Vagina (tissue), 2 donors: Measurements from ENCODE around the gene TRAPPC14. TPM values are rescaled to one million over a fixed set of nuclear protein-coding genes. Genes with fewer than 3 reads are reported as not detected.

Experiments
- DNase-seq, 2 donors: peaks; one replicate each; pipeline ENCODE4 v3.0.0-alpha.2; 2017; ENCODE audit errors: extremely low spot score in 2 of 2
- H3K27ac ChIP-seq: fragments of 200-600 bp; sonication (generic); one replicate; pipeline ENCODE4 v1.5.1; 2019
- H3K27me3 ChIP-seq: fragments of 200-600 bp; sonication (generic); one replicate; pipeline ENCODE4 v1.5.1; 2019
- H3K36me3 ChIP-seq, 2 donors: fragments of 200-600 bp; sonication (generic); one replicate each; pipeline ENCODE4 v1.5.1; 2017 to 2019
- H3K4me1 ChIP-seq: fragments of 200-600 bp; sonication (generic); one replicate; pipeline ENCODE4 v1.5.1; 2019
- H3K4me3 ChIP-seq, 2 donors: fragments of 200-600 bp; sonication (generic); 1 replicate in 1 of 2; 2 replicates in 1 of 2; pipeline ENCODE4 v1.5.1; 2016 to 2019
- H3K9me3 ChIP-seq: fragments of 200-600 bp; sonication (generic); one replicate; pipeline ENCODE4 v1.5.1; 2019
- POLR2A ChIP-seq, 2 donors: fragments of 450-650 bp; IDR thresholded peaks; one replicate each; pipeline ENCODE4 v1.6.1; 2017; ENCODE audit warnings: antibody characterized with exemption in 2 of 2, mild to moderate bottlenecking in 2 of 2, moderate library complexity in 2 of 2
- POLR2AphosphoS5 ChIP-seq, 2 donors: sonication (generic); formaldehyde crosslinking; IDR thresholded peaks; one replicate each; pipeline ENCODE4 v1.9.0; 2017; ENCODE audit warnings: antibody characterized with exemption in 2 of 2, mild to moderate bottlenecking in 2 of 2, low read depth in 1 of 2; ENCODE audit not compliant: insufficient read depth in 1 of 2
- intact Hi-C: fragments of 100-400 bp; cut with DNase I; formaldehyde crosslinking; loops from one replicate; pipeline ENCODE4 v1.15.1; 2023
- total RNA-seq: library from RNA; depleted of rRNA; stranded (reverse); fragments of >200 nt; gene quantifications from one replicate; pipeline ENCODE4 v1.2.3, GENCODE V29; 2016
- TF ChIP-seq, protein P1 (sequence below), 3 experiments: fragments of 450-650 bp in 2 of 3; fragments of 200-600 bp in 1 of 3; sonication (generic) in 1 of 3; IDR thresholded peaks; one replicate each; pipeline ENCODE4 v1.5.1; 2017 to 2019; ENCODE audit warnings: antibody characterized with exemption in 3 of 3, mild to moderate bottlenecking in 2 of 3, moderate library complexity in 2 of 3

The TRAPPC14 gene
- total RNA-seq, 1 donor from 2014 or later = 18.2 TPM

DNA sequence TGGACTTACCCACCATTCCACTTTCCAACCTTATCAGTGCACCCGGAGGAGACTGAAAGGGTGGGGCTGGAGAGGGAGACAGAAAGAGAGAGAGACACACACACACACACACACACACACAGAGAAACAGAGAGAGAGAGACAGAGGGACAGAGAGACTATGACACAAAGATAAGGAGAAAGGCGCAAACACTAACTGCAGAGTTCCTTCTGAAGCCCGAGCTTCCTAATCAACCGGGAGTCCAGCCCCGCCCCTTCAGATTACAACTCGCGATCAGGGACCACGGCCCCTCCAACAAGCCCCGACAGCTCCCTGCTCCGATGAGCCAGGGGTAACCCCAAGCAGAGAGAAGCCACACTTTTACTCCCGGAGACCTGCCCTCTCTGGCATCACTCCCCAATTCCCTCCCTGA lies 9.4 kb upstream of the TRAPPC14 start:
- intact Hi-C loops = no loop called here
- no peak for DNase-seq
- no peaks in the 10 kb centered on the region for H3K36me3 ChIP-seq
- H3K4me1 ChIP-seq = peaks cover 31% of the 10 kb centered on the region
- peak overlapping the region; percentile 56 to 57 for H3K4me3 ChIP-seq
- H3K27me3 ChIP-seq = no peaks in the 10 kb centered on the region
- H3K27ac ChIP-seq = peak overlapping the region; percentile 75
- TF ChIP-seq, protein P1, sequence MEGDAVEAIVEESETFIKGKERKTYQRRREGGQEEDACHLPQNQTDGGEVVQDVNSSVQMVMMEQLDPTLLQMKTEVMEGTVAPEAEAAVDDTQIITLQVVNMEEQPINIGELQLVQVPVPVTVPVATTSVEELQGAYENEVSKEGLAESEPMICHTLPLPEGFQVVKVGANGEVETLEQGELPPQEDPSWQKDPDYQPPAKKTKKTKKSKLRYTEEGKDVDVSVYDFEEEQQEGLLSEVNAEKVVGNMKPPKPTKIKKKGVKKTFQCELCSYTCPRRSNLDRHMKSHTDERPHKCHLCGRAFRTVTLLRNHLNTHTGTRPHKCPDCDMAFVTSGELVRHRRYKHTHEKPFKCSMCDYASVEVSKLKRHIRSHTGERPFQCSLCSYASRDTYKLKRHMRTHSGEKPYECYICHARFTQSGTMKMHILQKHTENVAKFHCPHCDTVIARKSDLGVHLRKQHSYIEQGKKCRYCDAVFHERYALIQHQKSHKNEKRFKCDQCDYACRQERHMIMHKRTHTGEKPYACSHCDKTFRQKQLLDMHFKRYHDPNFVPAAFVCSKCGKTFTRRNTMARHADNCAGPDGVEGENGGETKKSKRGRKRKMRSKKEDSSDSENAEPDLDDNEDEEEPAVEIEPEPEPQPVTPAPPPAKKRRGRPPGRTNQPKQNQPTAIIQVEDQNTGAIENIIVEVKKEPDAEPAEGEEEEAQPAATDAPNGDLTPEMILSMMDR (IDR thresholded peaks at IDR 0.05) = no peak
- H3K9me3 ChIP-seq = no peaks in the 10 kb centered on the region

DNA sequence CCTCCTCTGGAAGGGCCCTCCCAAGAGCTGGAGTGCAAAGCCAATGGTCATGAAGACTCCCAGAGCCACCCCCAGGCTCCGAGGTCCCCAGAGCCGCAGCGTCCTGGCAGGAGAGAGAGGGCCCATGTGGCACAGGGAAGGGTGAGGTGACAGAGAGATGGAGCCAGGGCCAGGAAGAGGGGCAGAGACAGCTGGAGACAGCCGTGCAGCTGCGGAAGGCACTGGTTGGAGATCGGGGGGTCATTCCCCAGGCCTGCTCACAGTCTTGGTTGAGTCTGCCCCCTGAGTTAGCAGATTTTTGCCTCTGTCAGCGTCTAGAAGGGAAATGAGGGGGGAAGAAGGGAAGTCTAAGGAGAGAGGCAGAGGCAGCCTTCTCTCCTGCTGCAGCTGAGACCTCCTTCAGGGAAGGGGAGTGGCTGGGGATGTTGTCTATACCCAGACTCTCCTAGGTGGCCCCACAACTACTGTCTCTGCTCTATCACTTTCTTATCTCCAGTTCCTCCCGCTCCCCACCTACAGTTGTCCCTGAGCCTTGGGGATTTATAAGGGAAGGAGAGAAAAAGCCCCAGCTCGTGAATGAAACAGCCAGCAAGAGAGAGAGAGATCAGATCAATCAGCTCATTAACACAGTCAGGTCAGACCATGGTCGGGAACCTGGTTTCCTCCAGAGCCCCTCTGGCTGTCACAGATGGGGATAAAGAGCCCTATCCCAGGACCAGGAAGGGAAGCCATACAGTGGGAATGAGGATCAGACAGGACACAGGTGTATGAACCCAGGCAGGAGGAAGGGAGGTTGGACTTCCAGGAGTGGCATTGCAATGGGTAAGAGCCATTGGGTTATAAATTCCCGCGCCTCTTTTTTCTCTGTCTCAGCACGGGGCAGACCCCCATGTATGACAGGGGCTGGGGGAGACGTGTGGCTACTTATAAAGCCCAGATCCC lies 8.7 kb upstream of the TRAPPC14 start:
- intact Hi-C loops = no loop called here
- H3K36me3 ChIP-seq = no peaks in the 10 kb centered on the region
- peak overlapping the region; percentile 56 to 57 for H3K4me3 ChIP-seq
- TF ChIP-seq, protein P1 (IDR thresholded peaks at IDR 0.05) = no peak
- TF ChIP-seq POLR2A (IDR thresholded peaks at IDR 0.05) = no peak
- TF ChIP-seq POLR2AphosphoS5 (IDR thresholded peaks at IDR 0.05; ENCODE audit: insufficient read depth in 1 of 2, low read depth in 1 of 2) = no peak
- no peaks in the 10 kb centered on the region for H3K27me3 ChIP-seq
- peaks cover 31% of the 10 kb centered on the region for H3K4me1 ChIP-seq
- no peaks in the 10 kb centered on the region for H3K9me3 ChIP-seq
- no peak for DNase-seq
- peak overlapping the region; percentile 75 for H3K27ac ChIP-seq

DNA sequence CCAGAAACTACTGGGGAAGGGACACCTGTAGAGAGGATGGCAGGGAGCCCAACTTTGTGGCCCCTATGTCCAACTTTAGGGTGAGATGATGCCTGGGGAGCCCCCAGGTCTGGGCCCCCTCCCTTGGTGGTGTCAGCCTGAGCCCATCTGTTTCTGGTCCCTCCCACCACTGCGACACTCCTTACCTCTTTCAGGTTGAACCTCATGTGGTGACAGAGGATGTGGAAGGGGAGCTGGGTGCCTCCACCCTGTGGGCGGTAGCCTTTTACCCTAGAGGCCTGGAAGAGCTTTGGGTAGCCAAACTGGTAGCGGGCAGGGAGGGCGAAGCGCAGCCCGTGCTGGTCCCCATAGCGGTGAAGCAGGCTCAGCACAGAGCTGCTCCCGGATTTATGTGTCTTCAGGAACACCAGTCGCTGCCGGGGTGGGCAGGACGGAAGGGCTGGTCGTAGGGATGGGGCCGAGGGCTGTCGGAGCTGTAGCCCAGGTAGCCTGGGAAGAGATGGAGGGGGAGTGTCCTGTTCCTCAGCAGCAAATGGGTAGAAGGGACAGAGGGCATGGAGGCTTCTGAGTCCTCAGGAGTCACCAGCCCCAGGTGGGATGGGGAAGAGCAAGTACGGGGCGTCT lies 7.9 kb upstream of the TRAPPC14 start:
- intact Hi-C loops = no loop called here
- no peak overlapping the region for H3K27ac ChIP-seq
- H3K4me3 ChIP-seq = no peak overlapping the region
- TF ChIP-seq, protein P1 (IDR thresholded peaks at IDR 0.05) = no peak
- TF ChIP-seq POLR2A (IDR thresholded peaks at IDR 0.05) (no peak), POLR2AphosphoS5 (IDR thresholded peaks at IDR 0.05; ENCODE audit: insufficient read depth in 1 of 2, low read depth in 1 of 2) (no peak)
- peaks cover 25% of the 10 kb centered on the region for H3K4me1 ChIP-seq
- no peaks in the 10 kb centered on the region for H3K9me3 ChIP-seq
- no peaks in the 10 kb centered on the region for H3K27me3 ChIP-seq
- H3K36me3 ChIP-seq = no peaks in the 10 kb centered on the region
- no peak for DNase-seq

DNA sequence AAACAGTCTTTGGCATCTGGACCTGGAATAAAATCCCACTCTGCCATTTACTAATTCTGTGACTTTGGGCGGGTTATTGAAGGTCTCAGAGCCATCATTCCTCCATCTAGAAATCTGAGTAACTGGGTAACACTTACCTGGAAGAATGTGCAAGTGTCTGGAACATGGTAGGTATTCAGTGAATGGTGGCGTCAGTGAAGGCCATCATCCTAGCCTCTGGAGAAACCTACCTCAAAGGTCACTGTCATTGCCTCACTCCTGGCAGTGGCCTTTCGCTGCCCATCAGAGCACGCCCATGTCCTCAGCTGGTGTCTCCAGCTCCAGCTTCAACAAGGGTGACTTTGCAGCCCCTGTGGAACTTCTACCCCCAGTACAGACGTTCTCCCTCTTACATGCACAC lies 5.3 kb upstream of the TRAPPC14 start:
- no peaks in the 10 kb centered on the region for H3K36me3 ChIP-seq
- H3K27ac ChIP-seq = no peak overlapping the region
- intact Hi-C loops = no loop called here
- H3K4me1 ChIP-seq = peaks cover 23% of the 10 kb centered on the region
- no peak overlapping the region for H3K4me3 ChIP-seq
- TF ChIP-seq POLR2AphosphoS5 (IDR thresholded peaks at IDR 0.05; ENCODE audit: insufficient read depth in 1 of 2, low read depth in 1 of 2) = no peak
- no peak for TF ChIP-seq POLR2A (IDR thresholded peaks at IDR 0.05)
- TF ChIP-seq, protein P1 (IDR thresholded peaks at IDR 0.05) = no peak
- no peak for DNase-seq
- no peaks in the 10 kb centered on the region for H3K27me3 ChIP-seq
- no peaks in the 10 kb centered on the region for H3K9me3 ChIP-seq
